GM19099 (cell line): ENCODE data around the gene S1PR5.
A peak's percentile ranks its signal among the peaks of the same experiment; 100 is the strongest.

ENCODE experiments used
- POLR2A ChIP-seq: IDR thresholded peaks from 3 replicates; pipeline ENCODE4 v1.6.1; 2011; ENCODE audit warnings: low read depth; ENCODE audit not compliant: insufficient read length; ENCODE audit errors: extremely low read depth

Gene S1PR5, protein sequence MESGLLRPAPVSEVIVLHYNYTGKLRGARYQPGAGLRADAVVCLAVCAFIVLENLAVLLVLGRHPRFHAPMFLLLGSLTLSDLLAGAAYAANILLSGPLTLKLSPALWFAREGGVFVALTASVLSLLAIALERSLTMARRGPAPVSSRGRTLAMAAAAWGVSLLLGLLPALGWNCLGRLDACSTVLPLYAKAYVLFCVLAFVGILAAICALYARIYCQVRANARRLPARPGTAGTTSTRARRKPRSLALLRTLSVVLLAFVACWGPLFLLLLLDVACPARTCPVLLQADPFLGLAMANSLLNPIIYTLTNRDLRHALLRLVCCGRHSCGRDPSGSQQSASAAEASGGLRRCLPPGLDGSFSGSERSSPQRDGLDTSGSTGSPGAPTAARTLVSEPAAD

GRCh38 chr19:10517361-10517759, at the start of gene S1PR5:
S1PR5 (minus strand) TSS chr19:10517447; CDS start chr19:10515011, 2,436 bp downstream.
- no peak for TF ChIP-seq POLR2A

DNA sequence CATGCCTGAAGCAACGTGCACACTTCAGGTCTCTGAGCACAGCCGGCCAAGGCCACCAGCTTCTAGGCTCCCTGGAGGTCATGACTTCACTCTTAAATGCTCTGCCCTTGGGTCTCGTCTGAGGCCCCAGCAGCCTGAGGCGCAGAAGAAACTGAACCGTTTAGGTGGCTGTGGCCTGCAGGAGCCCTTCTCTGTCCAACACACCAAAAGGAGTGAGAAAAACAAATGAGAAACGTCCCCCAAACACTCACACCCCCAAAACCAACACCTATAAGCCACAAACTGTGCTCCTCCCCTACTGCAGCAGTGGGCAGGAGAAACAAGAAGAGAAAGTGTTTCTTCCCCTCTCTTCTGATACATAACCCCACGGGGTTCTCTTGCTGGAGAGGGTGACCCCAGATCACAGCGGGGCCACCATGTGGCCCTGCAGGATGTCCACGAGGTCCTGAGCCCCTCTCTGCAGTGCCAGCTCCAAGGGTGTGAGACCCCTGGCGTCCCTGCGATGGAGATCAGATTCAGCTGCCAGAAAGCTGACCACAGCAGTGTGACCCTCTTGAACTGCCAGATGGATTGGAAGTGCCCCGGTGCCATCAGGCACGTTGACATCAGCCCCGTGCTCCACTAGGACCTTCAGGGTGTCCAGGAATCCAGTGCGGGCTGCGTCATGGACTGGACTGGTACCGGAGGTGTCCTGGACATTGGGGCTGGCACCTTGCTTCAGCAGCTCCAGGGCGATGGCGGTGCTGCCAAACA, 49.6 kb upstream of the S1PR5 start:
- peak; percentile 43 for TF ChIP-seq POLR2A

DNA sequence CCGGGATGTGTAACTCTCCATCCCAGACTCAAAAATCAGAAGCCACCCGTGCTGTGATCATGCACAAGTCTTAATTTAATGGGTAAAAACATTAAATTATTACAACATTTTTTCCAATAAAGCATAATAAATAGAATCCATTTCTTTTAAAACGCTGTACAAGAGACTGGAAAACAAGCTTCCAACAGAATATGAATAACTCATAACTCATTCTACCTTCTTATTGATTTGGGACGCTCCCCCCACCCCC, 49.1 kb upstream of the S1PR5 start:
- no peak for TF ChIP-seq POLR2A

DNA sequence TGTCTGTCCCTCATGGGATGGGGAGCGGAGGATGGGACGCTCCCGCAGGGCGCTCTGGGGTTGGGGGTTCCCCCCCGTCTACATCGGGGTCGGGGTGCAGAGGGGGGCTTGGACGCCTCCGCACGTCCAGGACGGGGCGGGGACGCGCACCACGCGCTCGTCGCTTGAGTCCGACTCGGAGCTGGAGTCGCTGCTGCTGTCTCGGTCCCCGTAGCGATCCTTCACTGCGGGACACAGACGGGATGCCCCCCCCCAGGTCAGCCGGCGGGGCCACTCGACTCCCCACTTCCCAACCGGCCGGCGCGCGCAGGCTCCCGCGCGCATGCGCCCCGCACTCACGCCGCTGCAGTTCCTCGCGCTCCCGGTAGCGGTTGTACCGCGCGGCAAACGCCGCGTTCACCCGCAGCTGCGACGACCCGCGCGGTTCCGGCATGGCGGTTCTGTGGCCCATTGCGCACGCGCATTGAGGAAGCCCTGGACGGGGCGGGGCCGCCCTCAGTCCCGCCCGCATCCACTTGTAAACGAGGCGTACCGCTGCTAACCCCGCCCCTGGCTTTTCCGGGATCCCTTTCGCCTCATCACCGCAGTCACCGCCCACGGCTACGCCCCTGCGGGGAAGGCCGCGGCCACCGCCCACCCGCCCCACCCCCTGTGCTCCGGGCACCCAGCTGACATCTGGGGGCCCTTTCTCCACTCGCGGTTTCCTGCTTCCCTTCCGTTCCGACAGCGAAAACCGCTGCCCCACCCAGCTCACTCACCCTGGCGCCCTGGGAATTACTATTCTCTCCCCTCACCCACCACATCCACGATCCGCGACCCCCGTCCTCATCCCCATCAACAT, 48.5 kb upstream of the S1PR5 start, which contains the start of gene KRI1:
KRI1 (minus strand) TSS at position 444 of the 841 bp plus-strand sequence; CDS start at position 433, 11 bp downstream.
- TF ChIP-seq POLR2A, result peak; percentile 76

DNA sequence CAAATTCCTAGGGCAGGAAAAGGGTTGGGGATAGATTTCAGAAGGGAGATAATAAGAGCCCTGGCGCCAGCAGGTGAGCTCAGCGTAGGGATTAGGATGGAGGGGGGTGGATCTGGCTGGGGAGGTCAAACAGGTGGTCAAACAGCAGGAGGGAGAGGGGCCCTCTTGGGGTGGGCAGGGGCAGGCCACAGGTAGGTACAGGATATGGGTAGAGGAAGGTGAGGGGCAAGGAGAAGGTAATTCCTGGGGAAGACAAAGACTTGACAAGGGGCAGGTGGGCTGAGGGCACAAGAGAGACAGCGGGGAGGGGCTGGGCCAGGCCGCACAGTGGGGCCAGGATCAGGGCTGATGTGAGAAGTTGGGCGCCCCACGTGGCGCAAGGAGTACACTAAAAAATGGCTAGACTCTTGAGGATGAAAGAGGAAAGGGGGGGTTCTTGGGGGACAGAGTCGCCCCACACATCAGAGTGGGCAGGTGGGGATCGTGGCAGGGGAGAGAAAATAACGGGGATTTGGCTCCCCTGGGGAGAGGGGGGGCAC, 47.9 kb upstream of the S1PR5 start:
- TF ChIP-seq POLR2A, result no peak

GRCh38 chr19:10562609-10563008, 45.4 kb upstream of the S1PR5 start:
- TF ChIP-seq POLR2A, result no peak

DNA sequence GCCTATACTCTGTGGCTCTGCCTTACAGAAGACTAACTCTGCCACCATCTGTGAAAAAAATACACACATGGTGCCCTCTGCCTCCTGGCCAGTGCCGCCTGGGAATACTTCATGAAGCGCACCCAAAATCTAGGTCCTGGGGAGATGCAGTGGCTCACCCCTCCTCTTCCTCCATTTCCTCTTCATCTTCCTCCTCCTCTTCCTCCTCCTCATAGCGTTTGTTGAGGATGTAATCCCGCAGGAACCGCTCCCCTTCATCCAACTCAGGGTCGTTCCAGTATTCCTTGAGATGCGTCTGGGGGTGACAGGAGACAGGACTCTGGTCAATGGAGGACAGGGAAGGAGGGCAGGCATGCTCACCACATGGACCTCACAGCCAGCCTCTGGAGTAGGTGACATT, 42.9 kb upstream of the S1PR5 start:
- no peak for TF ChIP-seq POLR2A

DNA sequence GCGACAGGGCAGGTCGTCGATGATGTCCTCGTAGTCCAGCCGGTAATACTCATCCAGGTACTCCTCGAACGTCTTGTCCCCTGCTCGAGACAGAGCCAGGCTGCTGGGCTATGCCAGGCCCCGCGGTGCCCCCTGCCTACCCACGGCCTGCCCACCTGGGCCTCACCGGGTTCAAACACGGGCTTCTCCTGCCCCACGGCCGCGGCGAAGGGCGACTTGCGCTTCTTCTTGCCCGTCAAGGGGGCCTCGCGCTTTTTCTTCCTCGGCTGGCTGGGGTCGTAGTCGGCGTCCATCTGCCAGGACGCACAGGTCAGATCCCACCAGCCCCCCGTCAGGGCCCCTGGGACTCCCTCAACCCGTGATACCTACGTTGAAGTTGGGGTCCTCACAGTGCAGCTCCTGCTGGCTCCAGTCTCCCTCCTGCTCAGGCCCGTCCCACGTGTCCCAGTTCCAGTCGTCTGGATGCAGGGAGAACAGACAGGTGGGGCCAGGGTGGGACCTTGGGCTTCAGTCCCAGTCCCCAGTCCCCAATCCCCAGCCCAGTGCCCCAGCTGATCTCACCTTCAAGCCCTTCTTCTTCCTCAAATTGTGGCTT, 40.5 kb upstream of the S1PR5 start:
- no peak for TF ChIP-seq POLR2A

- TF ChIP-seq POLR2A, result no peak
Measured at GRCh38 chr19:10555610-10555973, 38.3 kb upstream of the S1PR5 start.

DNA sequence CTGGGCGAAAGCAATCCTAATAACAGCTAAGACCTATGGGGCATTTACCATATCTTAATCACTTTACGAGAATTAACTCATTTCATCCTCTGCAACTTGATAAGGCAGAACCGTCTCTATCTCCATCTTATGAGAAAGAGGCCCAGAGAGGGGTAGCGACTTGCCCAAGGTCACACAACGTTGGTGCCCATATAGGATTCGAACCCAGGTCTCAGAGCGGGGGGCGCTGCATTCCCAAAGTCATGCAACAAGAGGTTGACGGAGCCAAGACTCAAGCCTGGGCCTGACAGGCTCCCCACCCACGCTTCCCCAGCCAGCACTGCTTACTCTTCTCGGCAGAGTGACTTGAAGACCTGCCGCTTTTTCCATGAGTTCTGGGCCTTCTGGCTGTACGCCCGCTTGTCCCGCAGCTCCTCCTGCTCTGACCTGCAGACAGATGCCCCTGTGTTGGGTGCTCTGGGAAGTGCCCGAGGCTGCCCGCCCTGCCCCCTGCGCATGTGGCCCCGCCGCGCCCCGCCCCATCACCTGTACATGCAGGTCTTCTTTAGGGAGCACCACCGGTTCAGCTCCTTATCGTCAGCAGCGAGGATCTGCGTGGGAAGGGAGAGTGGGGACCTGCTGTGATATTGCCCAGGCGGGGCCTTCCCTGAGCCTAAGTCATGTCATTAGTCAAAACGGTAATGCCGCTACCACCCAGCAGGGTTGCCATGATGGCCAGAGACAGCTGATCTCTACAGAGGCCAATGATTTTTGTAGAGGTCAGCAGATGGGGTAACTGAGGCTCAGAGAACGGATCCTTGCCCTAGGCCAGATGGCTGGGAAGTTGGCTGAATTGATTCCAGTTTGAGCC, 37.7 kb upstream of the S1PR5 start:
- no peak for TF ChIP-seq POLR2A

DNA sequence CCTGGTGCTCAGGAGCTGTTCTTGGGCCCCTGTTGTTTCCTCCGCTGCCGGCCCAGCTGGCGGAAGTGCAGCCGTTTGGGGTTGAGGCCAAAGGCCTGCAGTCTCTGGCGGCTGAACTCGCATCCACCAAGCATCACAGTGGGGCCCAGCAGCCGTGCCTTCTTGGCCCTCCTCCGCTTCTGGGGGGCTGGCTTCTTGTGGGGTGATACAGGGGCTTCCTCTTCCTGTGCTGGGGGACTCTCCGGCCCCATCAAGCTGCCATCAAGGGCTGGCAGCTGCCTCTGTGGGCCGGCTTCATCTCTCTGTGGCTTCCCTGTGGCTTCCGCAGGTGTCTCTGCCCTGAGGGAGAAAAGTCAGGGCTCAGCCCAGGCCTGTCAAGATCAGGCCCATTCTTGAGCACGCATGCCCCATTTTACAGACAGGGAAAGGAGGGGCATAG, 36.7 kb upstream of the S1PR5 start:
- no peak for TF ChIP-seq POLR2A

GRCh38 chr19:10553087-10553667, 35.9 kb upstream of the S1PR5 start:
- TF ChIP-seq POLR2A, result no peak

DNA sequence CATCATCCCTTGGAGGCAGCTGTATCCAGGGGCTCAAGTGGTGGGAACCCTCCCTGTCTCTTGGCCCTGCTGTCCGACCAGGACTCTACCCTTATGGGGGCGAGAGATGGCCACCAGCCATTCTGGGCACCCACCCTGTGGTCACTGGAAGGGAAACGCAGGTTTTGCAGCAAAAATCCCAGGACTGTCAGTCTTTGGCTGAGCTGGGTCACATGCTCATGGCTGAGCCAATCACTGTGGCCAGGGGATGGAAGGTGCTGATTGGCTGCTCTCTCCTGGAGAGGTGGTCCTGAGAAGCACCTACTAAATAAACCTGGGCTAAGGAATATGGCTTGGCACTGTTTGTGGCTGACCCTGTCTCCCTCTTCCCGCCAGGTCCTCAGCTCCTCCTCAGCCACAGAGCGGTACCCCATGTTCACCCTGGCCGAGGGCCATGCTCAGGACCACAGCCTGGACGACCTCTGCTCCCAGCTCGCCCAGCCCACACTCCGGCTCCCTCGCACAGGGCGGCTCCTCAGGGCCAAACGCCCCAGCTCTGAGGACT, 35.3 kb upstream of the S1PR5 start:
- TF ChIP-seq POLR2A, result no peak
